H9 (cell line): ENCODE measurements around the gene ANK3. TPM values are rescaled to one million over a fixed set of nuclear protein-coding genes. Genes with fewer than 3 reads are reported as not detected.

ENCODE experiments used
- DNase-seq: peaks from one replicate; pipeline ENCODE4 v3.0.0-alpha.2; 2017
- H2AFZ ChIP-seq: one replicate; pipeline ENCODE4 v1.6.1; 2013; ENCODE audit warnings: mild to moderate bottlenecking, low read length, control low read depth, moderate library complexity
- H2AK5ac ChIP-seq: 2 replicates; pipeline ENCODE4 v1.6.1; 2013; ENCODE audit warnings: low read length, control low read depth, mixed read lengths; ENCODE audit not compliant: insufficient read length
- H2BK120ac ChIP-seq: one replicate; pipeline ENCODE4 v1.6.1; 2013; ENCODE audit warnings: low read depth, mild to moderate bottlenecking, low read length, control low read depth, inconsistent platforms; ENCODE audit not compliant: poor library complexity, severe bottlenecking
- H2BK12ac ChIP-seq: 2 replicates; pipeline ENCODE4 v1.6.1; 2013; ENCODE audit warnings: low read length, control low read depth, mixed read lengths, low read depth; ENCODE audit not compliant: insufficient read length
- H2BK15ac ChIP-seq: 2 replicates; pipeline ENCODE4 v1.6.1; 2013; ENCODE audit warnings: low read depth, low read length, control low read depth
- H2BK20ac ChIP-seq: one replicate; pipeline ENCODE4 v1.6.1; 2013; ENCODE audit warnings: low read depth, mild to moderate bottlenecking, low read length, control low read depth, inconsistent platforms; ENCODE audit not compliant: poor library complexity, severe bottlenecking
- H2BK5ac ChIP-seq: 2 replicates; pipeline ENCODE4 v1.6.1; 2013; ENCODE audit warnings: low read length, control low read depth, mixed read lengths; ENCODE audit not compliant: insufficient read length
- H3K14ac ChIP-seq: 2 replicates; pipeline ENCODE4 v1.6.1; 2013; ENCODE audit warnings: low read length, control low read depth; ENCODE audit not compliant: insufficient read depth
- H3K18ac ChIP-seq: 2 replicates; pipeline ENCODE4 v1.6.1; 2013; ENCODE audit warnings: low read depth, mild to moderate bottlenecking, mixed read lengths, low read length, control low read depth; ENCODE audit not compliant: insufficient read length
- H3K23ac ChIP-seq: 2 replicates; pipeline ENCODE4 v1.6.1; 2013; ENCODE audit warnings: low read length, control low read depth, mixed read lengths, low read depth; ENCODE audit not compliant: insufficient read length
- H3K23me2 ChIP-seq: 2 replicates; pipeline ENCODE4 v1.6.1; 2013; ENCODE audit warnings: low read depth, mild to moderate bottlenecking, mixed read lengths, low read length, control low read depth; ENCODE audit not compliant: insufficient read length, poor library complexity, severe bottlenecking
- H3K27ac ChIP-seq: 2 replicates; pipeline ENCODE4 v1.5.1; 2013; ENCODE audit warnings: low read length, control low read depth, mixed read lengths, low read depth; ENCODE audit not compliant: insufficient read length
- H3K27me3 ChIP-seq: 2 replicates; pipeline ENCODE4 v1.6.1; 2013; ENCODE audit warnings: low read length, control low read depth, inconsistent platforms; ENCODE audit not compliant: insufficient read depth
- H3K4ac ChIP-seq: 2 replicates; pipeline ENCODE4 v1.6.1; 2013; ENCODE audit warnings: low read depth, mild to moderate bottlenecking, control low read depth, inconsistent platforms, low read length, moderate library complexity
- H3K4me1 ChIP-seq: 2 replicates; pipeline ENCODE4 v1.6.1; 2013; ENCODE audit warnings: low read length, control low read depth, inconsistent platforms; ENCODE audit not compliant: insufficient read depth
- H3K4me2 ChIP-seq: 2 replicates; pipeline ENCODE4 v1.6.1; 2013; ENCODE audit warnings: low read length, control low read depth, mixed read lengths; ENCODE audit not compliant: insufficient read length, insufficient read depth
- H3K56ac ChIP-seq: 2 replicates; pipeline ENCODE4 v1.6.1; 2013; ENCODE audit warnings: low read depth, mild to moderate bottlenecking, mixed read lengths, low read length, control low read depth; ENCODE audit not compliant: insufficient read length
- H3K79me1 ChIP-seq: 2 replicates; pipeline ENCODE4 v1.6.1; 2013; ENCODE audit warnings: low read depth, mild to moderate bottlenecking, moderate library complexity, low read length, control low read depth, inconsistent platforms; ENCODE audit not compliant: insufficient read depth, poor library complexity, severe bottlenecking
- H3K79me2 ChIP-seq: 2 replicates; pipeline ENCODE4 v1.6.1; 2013; ENCODE audit warnings: low read length, control low read depth, inconsistent platforms; ENCODE audit not compliant: insufficient read depth
- H3K9ac ChIP-seq: 2 replicates; pipeline ENCODE4 v1.6.1; 2013; ENCODE audit warnings: low read length, control low read depth, mixed read lengths; ENCODE audit not compliant: insufficient read length; ENCODE audit errors: extremely low read depth
- H3K9me3 ChIP-seq: one replicate; pipeline ENCODE4 v1.6.1; 2013; ENCODE audit warnings: low read depth, low read length, inconsistent platforms; ENCODE audit not compliant: control insufficient read depth
- H3T11ph ChIP-seq: one replicate; pipeline ENCODE4 v1.6.1; 2013; ENCODE audit warnings: mild to moderate bottlenecking, low read length, control low read depth, inconsistent platforms
- H4K20me1 ChIP-seq: one replicate; pipeline ENCODE4 v1.6.1; 2013; ENCODE audit not compliant: control insufficient read depth, insufficient read length, insufficient read depth
- H4K5ac ChIP-seq: 2 replicates; pipeline ENCODE4 v1.6.1; 2013; ENCODE audit warnings: low read depth, mild to moderate bottlenecking, mixed read lengths, low read length, control low read depth; ENCODE audit not compliant: insufficient read length
- H4K8ac ChIP-seq: replicated peaks from 2 replicates; pipeline ENCODE4 v1.6.1; 2013; ENCODE audit warnings: low read length, control low read depth, mixed read lengths, low read depth; ENCODE audit not compliant: insufficient read length
- H4K91ac ChIP-seq: 2 replicates; pipeline ENCODE4 v1.6.1; 2013; ENCODE audit warnings: low read depth, mild to moderate bottlenecking, moderate library complexity, mixed read lengths, low read length, control low read depth; ENCODE audit not compliant: insufficient read length
- H3K27ac Mint-ChIP-seq, 3 experiments: 2 replicates in 2 of 3; 3 replicates in 1 of 3; pipeline ENCODE4 v1.8.0; 2020 to 2021; ENCODE audit warnings: mixed read lengths in 3 of 3, mild to moderate bottlenecking in 1 of 3, moderate library complexity in 1 of 3
- H3K27me3 Mint-ChIP-seq: 2 replicates; pipeline ENCODE4 v1.8.0; 2021; ENCODE audit warnings: low read depth, mild to moderate bottlenecking, moderate library complexity, mixed read lengths
- H3K36me3 Mint-ChIP-seq, 3 experiments: 2 replicates in 2 of 3; 3 replicates in 1 of 3; pipeline ENCODE4 v1.8.0; 2020 to 2021; ENCODE audit warnings: low read depth in 3 of 3, mixed read lengths in 3 of 3; ENCODE audit not compliant: insufficient read depth in 1 of 3
- H3K4me1 Mint-ChIP-seq, 2 experiments: 2 replicates each; pipeline ENCODE4 v1.8.0; 2020; ENCODE audit warnings: mixed read lengths in 2 of 2
- H3K4me3 Mint-ChIP-seq, 2 experiments: 2 replicates in 1 of 2; 3 replicates in 1 of 2; pipeline ENCODE4 v1.8.0; 2020 to 2021; ENCODE audit warnings: mild to moderate bottlenecking in 2 of 2, mixed read lengths in 2 of 2, moderate library complexity in 1 of 2
- H3K9me3 Mint-ChIP-seq, 2 experiments: 2 replicates in 1 of 2; 3 replicates in 1 of 2; pipeline ENCODE4 v1.8.0; 2020; ENCODE audit warnings: mild to moderate bottlenecking in 2 of 2, mixed read lengths in 2 of 2, moderate library complexity in 1 of 2
- WGBS: extraction: QIAGEN DNeasy Blood & Tissue Kit; methylation state at CpG from one replicate; pipeline ENCODE4 v1.1.7; 2013; ENCODE audit warnings: missing lambda C conversion rate, low lambda C conversion rate, mixed read lengths; ENCODE audit not compliant: insufficient read length; ENCODE audit errors: extremely low coverage; 5-methylcytosine and 5-hydroxymethylcytosine counted together
- total RNA-seq: library from RNA; stranded (reverse); gene quantifications from 2 replicates; pipeline ENCODE4 v1.2.1, GENCODE V29; 2021
- TF ChIP-seq, protein P1 (sequence below): fragments of 200-600 bp; sonication (generic); conservative IDR thresholded peaks from 3 replicates; pipeline ENCODE4 v1.8.0; 2021; ENCODE audit warnings: antibody characterized with exemption, mild to moderate bottlenecking

Gene ANK3
- total RNA-seq, 1 experiment from 2014 or later = 59.6 TPM

DNA sequence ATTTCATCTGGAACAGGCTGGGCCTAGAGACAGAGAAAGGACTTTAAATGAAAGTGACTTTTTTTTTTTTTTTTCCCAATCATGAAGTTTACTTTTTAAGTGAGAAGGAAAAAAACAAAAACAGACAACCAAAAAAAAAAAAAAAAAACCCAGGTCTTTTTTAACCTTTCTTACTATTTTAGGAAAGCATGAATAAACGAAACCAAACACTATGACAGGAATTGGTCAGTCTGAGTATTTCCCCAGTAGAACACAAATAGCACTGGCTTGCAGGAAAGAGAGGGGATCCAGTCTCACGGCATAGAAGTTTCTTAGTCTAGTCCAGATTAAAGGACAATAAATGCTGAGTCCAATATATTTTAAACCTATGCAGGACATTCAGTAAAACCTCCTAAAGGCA lies 302.8 kb downstream of the ANK3 start:
- no peaks in the 10 kb centered on the region; the same call in 1 of the 2 replicates for H3K4me1 ChIP-seq
- H2BK15ac ChIP-seq = no peak overlapping the region
- no CpG with 5 or more reads among the region's 2 CpGs for WGBS
- peaks cover 18 to 20% of the 10 kb centered on the region in 2 experiments for H3K4me1 Mint-ChIP-seq
- no peaks in the 10 kb centered on the region for H3K27me3 Mint-ChIP-seq
- no peaks in the 10 kb centered on the region for H3K23me2 ChIP-seq
- no peaks in the 10 kb centered on the region for H4K20me1 ChIP-seq
- H3K4ac ChIP-seq = no peak overlapping the region
- H3K79me2 ChIP-seq = no peaks in the 10 kb centered on the region
- no peaks in the 10 kb centered on the region for H3K27me3 ChIP-seq
- H3K56ac ChIP-seq = no peak overlapping the region
- no peak overlapping the region for H3K27ac Mint-ChIP-seq
- H3K36me3 Mint-ChIP-seq = peaks cover 0 to 28% (median 15%) of the 10 kb centered on the region in 3 experiments; a peak in 5 of 7 replicates
- no peak overlapping the region for H3T11ph ChIP-seq
- TF ChIP-seq, protein P1, sequence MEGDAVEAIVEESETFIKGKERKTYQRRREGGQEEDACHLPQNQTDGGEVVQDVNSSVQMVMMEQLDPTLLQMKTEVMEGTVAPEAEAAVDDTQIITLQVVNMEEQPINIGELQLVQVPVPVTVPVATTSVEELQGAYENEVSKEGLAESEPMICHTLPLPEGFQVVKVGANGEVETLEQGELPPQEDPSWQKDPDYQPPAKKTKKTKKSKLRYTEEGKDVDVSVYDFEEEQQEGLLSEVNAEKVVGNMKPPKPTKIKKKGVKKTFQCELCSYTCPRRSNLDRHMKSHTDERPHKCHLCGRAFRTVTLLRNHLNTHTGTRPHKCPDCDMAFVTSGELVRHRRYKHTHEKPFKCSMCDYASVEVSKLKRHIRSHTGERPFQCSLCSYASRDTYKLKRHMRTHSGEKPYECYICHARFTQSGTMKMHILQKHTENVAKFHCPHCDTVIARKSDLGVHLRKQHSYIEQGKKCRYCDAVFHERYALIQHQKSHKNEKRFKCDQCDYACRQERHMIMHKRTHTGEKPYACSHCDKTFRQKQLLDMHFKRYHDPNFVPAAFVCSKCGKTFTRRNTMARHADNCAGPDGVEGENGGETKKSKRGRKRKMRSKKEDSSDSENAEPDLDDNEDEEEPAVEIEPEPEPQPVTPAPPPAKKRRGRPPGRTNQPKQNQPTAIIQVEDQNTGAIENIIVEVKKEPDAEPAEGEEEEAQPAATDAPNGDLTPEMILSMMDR = no peak
- no peak overlapping the region for H3K14ac ChIP-seq
- H2BK20ac ChIP-seq = no peak overlapping the region
- no peak overlapping the region for H2BK12ac ChIP-seq
- no peaks in the 10 kb centered on the region for H3K79me1 ChIP-seq
- no peak overlapping the region for H4K8ac ChIP-seq
- no peak overlapping the region for H3K27ac ChIP-seq
- H3K18ac ChIP-seq = no peak overlapping the region
- no peak overlapping the region for H3K4me2 ChIP-seq
- H3K9ac ChIP-seq = no peak overlapping the region
- H2AK5ac ChIP-seq = no peak overlapping the region
- no peaks in the 10 kb centered on the region for H3K9me3 ChIP-seq
- no peak overlapping the region for H4K91ac ChIP-seq
- H4K5ac ChIP-seq = no peak overlapping the region
- H2AFZ ChIP-seq = no peak overlapping the region
- no peak for DNase-seq
- no peak overlapping the region for H2BK5ac ChIP-seq
- no peak overlapping the region for H3K4me3 Mint-ChIP-seq
- H3K23ac ChIP-seq = no peak overlapping the region
- H3K9me3 Mint-ChIP-seq = no peaks in the 10 kb centered on the region
- H2BK120ac ChIP-seq = no peak overlapping the region
